H54 (cell line): Measurements from ENCODE around the gene FBXO44.

Source experiments
- DNase-seq: peaks from one replicate; pipeline ENCODE4 v3.0.0; 2011; ENCODE audit warnings: low spot score, mixed read lengths; ENCODE audit not compliant: insufficient read length
- FAIRE-seq: peaks from 3 replicates; lab custom pipeline; 2011; peaks lifted over from hg19 to GRCh38; lab: Jason Lieb, UNC
- POLR2A ChIP-seq: IDR thresholded peaks from 2 replicates; pipeline ENCODE4 v1.6.1; 2011; ENCODE audit warnings: low read depth, mild to moderate bottlenecking, low read length

Gene FBXO44

GRCh38 chr1:11658542-11658941 lies 3.9 kb downstream of the FBXO44 start:
- FAIRE-seq = no peak
- no peak for DNase-seq
- TF ChIP-seq POLR2A = no peak

- no peak for DNase-seq
- FAIRE-seq = no peak
- no peak for TF ChIP-seq POLR2A
These were observed 5.1 kb downstream of the FBXO44 start for GRCh38 chr1:11659748-11660147.

GRCh38 chr1:11661103-11661502 lies 6.4 kb downstream of the FBXO44 start:
- TF ChIP-seq POLR2A = no peak
- no peak for FAIRE-seq
- DNase-seq = no peak

- no peak for TF ChIP-seq POLR2A
- no peak for DNase-seq
- FAIRE-seq = no peak
These were observed 9.8 kb downstream of the FBXO44 start for GRCh38 chr1:11664336-11665065.

- DNase-seq (no peak), FAIRE-seq (no peak)
- TF ChIP-seq POLR2A = no peak
These were observed 13.8 kb downstream of the FBXO44 start for GRCh38 chr1:11668516-11668915.

GRCh38 chr1:11670747-11671146 lies 16.1 kb downstream of the FBXO44 start:
- TF ChIP-seq POLR2A = no peak
- DNase-seq = no peak
- FAIRE-seq = no peak

- no peak for TF ChIP-seq POLR2A
- FAIRE-seq = no peak
- no peak for DNase-seq
These were observed 16.5 kb downstream of the FBXO44 start for GRCh38 chr1:11671205-11671543.

- FAIRE-seq = no peak
These were observed 17.0 kb downstream of the FBXO44 start for GRCh38 chr1:11671544-11672286.

GRCh38 chr1:11673089-11673769 lies 18.6 kb downstream of the FBXO44 start:
- no peak for DNase-seq
- FAIRE-seq = no peak
- no peak for TF ChIP-seq POLR2A

More at GRCh38 chr1:11671544-11672286, 17.0 kb downstream of the FBXO44 start:
- DNase-seq = no peak
- TF ChIP-seq POLR2A = no peak

GRCh38 chr1:11674488-11674887 lies 19.8 kb downstream of the FBXO44 start:
- no peak for DNase-seq
- TF ChIP-seq POLR2A = no peak
- no peak for FAIRE-seq

GRCh38 chr1:11675325-11675724 lies 20.6 kb downstream of the FBXO44 start:
- no peak for DNase-seq
- no peak for FAIRE-seq
- TF ChIP-seq POLR2A = no peak

- no peak for TF ChIP-seq POLR2A
- no peak for DNase-seq
- no peak for FAIRE-seq
These were observed 21.9 kb downstream of the FBXO44 start for GRCh38 chr1:11676386-11677103.

- DNase-seq = no peak
- no peak for FAIRE-seq
- no peak for TF ChIP-seq POLR2A
These were observed 23.8 kb downstream of the FBXO44 start for GRCh38 chr1:11678442-11678841.
